ENCODE data around the gene C1orf232. TPM values are rescaled to one million over a fixed set of nuclear protein-coding genes. Genes with fewer than 3 reads are reported as not detected.

Gene C1orf232
- total RNA-seq (2014; rRNA removed; shearing (Covaris generic)) (not detected in 2 replicates), polyA plus RNA-seq (2016; fragmentation: Nextera tagmentation; extraction: Ambion mirVana) (not detected in 2 replicates)

GRCh38 chr1:26168410-26169197 lies at the start of gene C1orf232:
Gene C1orf232, minus strand, starts transcription at chr1:26168963. Its CDS starts 464 bp downstream, at chr1:26168499.
- H3K27me3 ChIP-seq (replicated peaks; ENCODE audit: insufficient read depth): peaks cover 5% of the 10 kb centered on the region; the same call in 1 of the 2 replicates
- peak within 1 kb of the TSS; percentile 29; the same call in 1 of the 2 replicates for H3K27ac ChIP-seq
- H3K4me1 ChIP-seq (ENCODE audit: insufficient read depth): no peaks in the 10 kb centered on the region
- peak within 1 kb of the TSS; percentile 98 for H3K4me2 ChIP-seq (ENCODE audit: unreplicated experiment)
- H3K79me2 ChIP-seq (ENCODE audit: insufficient read depth): peaks cover 14% of the 10 kb centered on the region; the same call in 1 of the 2 replicates
- no peaks in the 10 kb centered on the region for H3K36me3 ChIP-seq (ENCODE audit: low read depth)
- in situ Hi-C loops (cut with MboI): no loop called here
- H3K9me2 ChIP-seq (ENCODE audit: insufficient read depth): no peaks in the 10 kb centered on the region
- 50 to 60% methylated on average over 5 of the region's 5 CpGs for WGBS, 2 experiments (ENCODE audit: low coverage in 1 of 2, low lambda C conversion rate in 2 of 2, missing lambda C conversion rate in 2 of 2)
- H3K4me3 ChIP-seq: peak within 1 kb of the TSS; percentile 96
- H3K9ac ChIP-seq: peak within 1 kb of the TSS; percentile 93
- no peak for TF ChIP-seq EZH2phosphoT487 (IDR thresholded peaks at IDR 0.05; ENCODE audit: insufficient read depth, low read depth)
- no peak for TF ChIP-seq EZH2 (IDR thresholded peaks at IDR 0.05; ENCODE audit: insufficient read depth, poor library complexity, severe bottlenecking)
- no peaks in the 10 kb centered on the region for H4K20me1 ChIP-seq (ENCODE audit: insufficient read depth)
- H3K9me3 ChIP-seq (ENCODE audit: low read depth): no peaks in the 10 kb centered on the region
- peak within 1 kb of the TSS; percentile 94 for H2AFZ ChIP-seq
- H3F3A ChIP-seq (ENCODE audit: insufficient read depth): no peaks in the 10 kb centered on the region
- no peak for DNase-seq

DNA sequence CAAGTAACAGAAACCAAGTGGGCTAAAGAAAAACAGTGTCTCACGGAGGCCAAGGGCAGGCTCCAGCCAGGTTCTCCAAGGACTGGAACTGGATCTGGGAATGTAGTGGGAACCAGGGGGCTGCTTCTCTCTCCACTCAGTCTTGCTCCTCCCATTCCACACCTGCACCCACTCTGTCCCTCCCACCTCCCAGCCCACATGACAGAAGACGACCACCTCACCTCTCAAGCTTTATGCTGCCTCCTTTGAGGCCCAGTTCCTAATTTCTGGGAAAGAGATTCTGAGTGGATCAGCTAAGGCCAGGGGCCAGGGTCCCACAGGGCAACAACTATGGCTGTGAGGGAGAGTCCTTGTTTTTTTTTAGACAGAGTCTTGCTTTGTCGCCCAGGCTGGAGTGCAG lies 46.5 kb upstream of the C1orf232 start:
- Histone ChIP-seq H3K9ac (no peak overlapping the region), H3K9me3 (ENCODE audit: low read depth) (no peaks in the 10 kb centered on the region), H3K4me2 (ENCODE audit: unreplicated experiment) (no peak overlapping the region), H3K4me1 (ENCODE audit: insufficient read depth) (no peaks in the 10 kb centered on the region), H3K4me3 (no peak overlapping the region), H3F3A (ENCODE audit: insufficient read depth) (no peaks in the 10 kb centered on the region), H4K20me1 (ENCODE audit: insufficient read depth) (no peaks in the 10 kb centered on the region), H3K27me3 (replicated peaks; ENCODE audit: insufficient read depth) (peaks cover 10% of the 10 kb centered on the region), H3K79me2 (ENCODE audit: insufficient read depth) (no peaks in the 10 kb centered on the region), H3K9me2 (ENCODE audit: insufficient read depth) (no peaks in the 10 kb centered on the region), H3K36me3 (ENCODE audit: low read depth) (no peaks in the 10 kb centered on the region), H3K27ac (no peak overlapping the region), H2AFZ (no peak overlapping the region)
- DNase-seq: no peak
- no peak for TF ChIP-seq EZH2phosphoT487 (IDR thresholded peaks at IDR 0.05; ENCODE audit: insufficient read depth, low read depth)
- TF ChIP-seq EZH2 (IDR thresholded peaks at IDR 0.05; ENCODE audit: insufficient read depth, poor library complexity, severe bottlenecking): no peak
- in situ Hi-C loops (cut with MboI): no loop called here
- WGBS, 2 experiments (ENCODE audit: low coverage in 1 of 2, low lambda C conversion rate in 2 of 2, missing lambda C conversion rate in 2 of 2): 23 to 27% methylated on average over 3 of the region's 3 CpGs

GRCh38 chr1:26213335-26213905 lies 44.7 kb upstream of the C1orf232 start:
- no peaks in the 10 kb centered on the region for H3K36me3 ChIP-seq (ENCODE audit: low read depth)
- no peaks in the 10 kb centered on the region for H3K79me2 ChIP-seq (ENCODE audit: insufficient read depth)
- no peak for DNase-seq
- WGBS, 2 experiments (ENCODE audit: low coverage in 1 of 2, low lambda C conversion rate in 2 of 2, missing lambda C conversion rate in 2 of 2): 55 to 66% methylated on average over 6 of the region's 6 CpGs
- no peaks in the 10 kb centered on the region for H3K4me1 ChIP-seq (ENCODE audit: insufficient read depth)
- H2AFZ ChIP-seq: no peak overlapping the region
- no peak overlapping the region for H3K9ac ChIP-seq
- TF ChIP-seq EZH2 (IDR thresholded peaks at IDR 0.05; ENCODE audit: insufficient read depth, poor library complexity, severe bottlenecking): no peak
- TF ChIP-seq EZH2phosphoT487 (IDR thresholded peaks at IDR 0.05; ENCODE audit: insufficient read depth, low read depth): no peak
- no peaks in the 10 kb centered on the region for H3K9me3 ChIP-seq (ENCODE audit: low read depth)
- no peaks in the 10 kb centered on the region for H3F3A ChIP-seq (ENCODE audit: insufficient read depth)
- in situ Hi-C loops (cut with MboI): no loop called here
- H3K4me3 ChIP-seq: no peak overlapping the region
- no peaks in the 10 kb centered on the region for H3K9me2 ChIP-seq (ENCODE audit: insufficient read depth)
- no peaks in the 10 kb centered on the region for H4K20me1 ChIP-seq (ENCODE audit: insufficient read depth)
- H3K27me3 ChIP-seq (replicated peaks; ENCODE audit: insufficient read depth): peaks cover 10% of the 10 kb centered on the region
- H3K4me2 ChIP-seq (ENCODE audit: unreplicated experiment): no peak overlapping the region
- H3K27ac ChIP-seq: no peak overlapping the region

- Histone ChIP-seq H3K36me3 (ENCODE audit: low read depth) (no peaks in the 10 kb centered on the region), H3K27ac (no peak overlapping the region), H3K9me2 (ENCODE audit: insufficient read depth) (no peaks in the 10 kb centered on the region), H4K20me1 (ENCODE audit: insufficient read depth) (no peaks in the 10 kb centered on the region), H3K4me3 (no peak overlapping the region), H2AFZ (no peak overlapping the region), H3K9me3 (ENCODE audit: low read depth) (no peaks in the 10 kb centered on the region), H3K27me3 (replicated peaks; ENCODE audit: insufficient read depth) (peaks cover 10% of the 10 kb centered on the region), H3K79me2 (ENCODE audit: insufficient read depth) (no peaks in the 10 kb centered on the region), H3K4me1 (ENCODE audit: insufficient read depth) (no peaks in the 10 kb centered on the region), H3K4me2 (ENCODE audit: unreplicated experiment) (no peak overlapping the region), H3F3A (ENCODE audit: insufficient read depth) (no peaks in the 10 kb centered on the region), H3K9ac (no peak overlapping the region)
- in situ Hi-C loops (cut with MboI): no loop called here
- WGBS, 2 experiments (ENCODE audit: low coverage in 1 of 2, low lambda C conversion rate in 2 of 2, missing lambda C conversion rate in 2 of 2): 66 to 69% methylated on average over 5 of the region's 5 CpGs
- TF ChIP-seq EZH2 (IDR thresholded peaks at IDR 0.05; ENCODE audit: insufficient read depth, poor library complexity, severe bottlenecking) (no peak), EZH2phosphoT487 (IDR thresholded peaks at IDR 0.05; ENCODE audit: insufficient read depth, low read depth) (no peak)
- no peak for DNase-seq
Measured at GRCh38 chr1:26212726-26213125, 44.0 kb upstream of the C1orf232 start.
